Skeletal muscle tissue (tissue), 4 donors: ENCODE data around the gene PPARGC1A. TPM values are rescaled to one million over a fixed set of nuclear protein-coding genes. Genes with fewer than 3 reads are reported as not detected.

Source experiments
- H3K27ac ChIP-seq: one replicate; pipeline ENCODE4 v1.7.0; 2013; ENCODE audit warnings: mild to moderate bottlenecking, low read depth, low read length, inconsistent platforms
- H3K27me3 ChIP-seq, 3 donors: one replicate each; pipeline ENCODE4 v1.7.0; 2013; ENCODE audit warnings: low read length in 3 of 3; ENCODE audit not compliant: control insufficient read depth in 3 of 3, insufficient read depth in 3 of 3
- H3K36me3 ChIP-seq, 3 donors: one replicate each; pipeline ENCODE4 v1.7.0; 2013; ENCODE audit warnings: low read length in 3 of 3; ENCODE audit not compliant: control insufficient read depth in 3 of 3, insufficient read depth in 3 of 3
- H3K4me1 ChIP-seq, 3 donors: one replicate each; pipeline ENCODE4 v1.7.0; 2013; ENCODE audit warnings: low read length in 3 of 3, mild to moderate bottlenecking in 3 of 3; ENCODE audit not compliant: control insufficient read depth in 3 of 3, insufficient read depth in 3 of 3
- H3K4me3 ChIP-seq, 3 donors: one replicate each; pipeline ENCODE4 v1.7.0; 2013; ENCODE audit warnings: low read length in 3 of 3
- H3K9ac ChIP-seq, 3 donors: one replicate each; pipeline ENCODE4 v1.7.0; 2013; ENCODE audit warnings: low read length in 3 of 3, mild to moderate bottlenecking in 3 of 3, moderate library complexity in 2 of 3, low read depth in 1 of 3
- H3K9me3 ChIP-seq, 3 donors: one replicate each; pipeline ENCODE4 v1.7.0; 2013; ENCODE audit warnings: low read length in 3 of 3; ENCODE audit not compliant: control insufficient read depth in 3 of 3
- total RNA-seq: library from RNA; depleted of rRNA; stranded (reverse); fragments of >200 nt; gene quantifications from one replicate; pipeline ENCODE4 v1.2.3, GENCODE V29; 2014
- donor health status: Osteomylitis.

Gene PPARGC1A
- total RNA-seq, 1 donor from 2014 or later, result 12.5 TPM

- Histone ChIP-seq H3K27me3 (no peaks in the 10 kb centered on the region), H3K27ac (no peak overlapping the region), H3K4me3 (no peak overlapping the region), H3K9ac (no peak overlapping the region), H3K9me3 (no peaks in the 10 kb centered on the region), H3K36me3 (peaks cover 0 to 2% (median 0%) of the 10 kb centered on the region in 3 donors), H3K4me1 (peaks cover 31 to 52% (median 46%) of the 10 kb centered on the region in 3 donors)
Measured at GRCh38 chr4:23884741-23885140, 5.1 kb downstream of the PPARGC1A start.

GRCh38 chr4:23884261-23884660, 5.6 kb downstream of the PPARGC1A start:
- Histone ChIP-seq H3K27me3 (no peaks in the 10 kb centered on the region), H3K27ac (no peak overlapping the region), H3K4me3 (no peak overlapping the region), H3K4me1 (peaks cover 30 to 54% (median 49%) of the 10 kb centered on the region in 3 donors), H3K36me3 (peaks cover 0 to 2% (median 0%) of the 10 kb centered on the region in 3 donors), H3K9me3 (no peaks in the 10 kb centered on the region), H3K9ac (no peak overlapping the region)

- Histone ChIP-seq H3K27ac (peak overlapping the region; percentile 59), H3K4me1 (peaks cover 36 to 55% (median 53%) of the 10 kb centered on the region in 3 donors)
Measured at GRCh38 chr4:23882976-23883531, 6.8 kb downstream of the PPARGC1A start.

GRCh38 chr4:23881674-23882337, 8.0 kb downstream of the PPARGC1A start:
- peaks cover 41 to 60% (median 52%) of the 10 kb centered on the region in 3 donors for H3K4me1 ChIP-seq
- H3K4me3 ChIP-seq, result peak overlapping the region in 1 of 3 donors; percentile 1
- peak overlapping the region; percentile 40 for H3K27ac ChIP-seq

More at GRCh38 chr4:23882976-23883531, 6.8 kb downstream of the PPARGC1A start:
- Histone ChIP-seq H3K27me3 (no peaks in the 10 kb centered on the region), H3K4me3 (peak overlapping the region in 1 of 3 donors; percentile 0), H3K36me3 (peaks cover 0 to 2% (median 0%) of the 10 kb centered on the region in 3 donors), H3K9ac (no peak overlapping the region), H3K9me3 (no peaks in the 10 kb centered on the region)

GRCh38 chr4:23881052-23881501, 8.8 kb downstream of the PPARGC1A start:
- H3K9ac ChIP-seq, result peak overlapping the region in 2 of 3 donors; percentile 22 to 34
- no peak overlapping the region for H3K27ac ChIP-seq
- H3K4me3 ChIP-seq, result no peak overlapping the region
- H3K4me1 ChIP-seq, result peaks cover 38 to 62% (median 50%) of the 10 kb centered on the region in 3 donors
- H3K9me3 ChIP-seq, result no peaks in the 10 kb centered on the region
- no peaks in the 10 kb centered on the region for H3K27me3 ChIP-seq
- peaks cover 0 to 2% (median 0%) of the 10 kb centered on the region in 3 donors for H3K36me3 ChIP-seq

More at GRCh38 chr4:23881674-23882337, 8.0 kb downstream of the PPARGC1A start:
- Histone ChIP-seq H3K9me3 (no peaks in the 10 kb centered on the region), H3K36me3 (peaks cover 0 to 2% (median 0%) of the 10 kb centered on the region in 3 donors), H3K27me3 (no peaks in the 10 kb centered on the region), H3K9ac (peak overlapping the region in 2 of 3 donors; percentile 22 to 51)

GRCh38 chr4:23878912-23879732, 10.7 kb downstream of the PPARGC1A start:
- H3K9me3 ChIP-seq, result no peaks in the 10 kb centered on the region
- no peaks in the 10 kb centered on the region for H3K36me3 ChIP-seq
- no peak overlapping the region for H3K4me3 ChIP-seq
- H3K4me1 ChIP-seq, result peaks cover 49 to 68% (median 55%) of the 10 kb centered on the region in 3 donors
- H3K9ac ChIP-seq, result no peak overlapping the region
- H3K27ac ChIP-seq, result no peak overlapping the region
- no peaks in the 10 kb centered on the region for H3K27me3 ChIP-seq

GRCh38 chr4:23878246-23878891, 11.5 kb downstream of the PPARGC1A start:
- Histone ChIP-seq H3K36me3 (no peaks in the 10 kb centered on the region), H3K4me1 (peaks cover 45 to 75% (median 56%) of the 10 kb centered on the region in 3 donors), H3K27ac (peak overlapping the region; percentile 59), H3K4me3 (peak overlapping the region in 1 of 3 donors; percentile 22), H3K27me3 (no peaks in the 10 kb centered on the region), H3K9me3 (no peaks in the 10 kb centered on the region), H3K9ac (peak overlapping the region in 1 of 3 donors; percentile 32)

GRCh38 chr4:23877758-23878229, 12.1 kb downstream of the PPARGC1A start:
- peak overlapping the region in 1 of 3 donors; percentile 32 for H3K9ac ChIP-seq
- H3K27me3 ChIP-seq, result no peaks in the 10 kb centered on the region
- no peaks in the 10 kb centered on the region for H3K36me3 ChIP-seq
- peak overlapping the region; percentile 59 for H3K27ac ChIP-seq
- no peak overlapping the region for H3K4me3 ChIP-seq
- peaks cover 40 to 74% (median 51%) of the 10 kb centered on the region in 3 donors for H3K4me1 ChIP-seq
- H3K9me3 ChIP-seq, result no peaks in the 10 kb centered on the region

- Histone ChIP-seq H3K9me3 (no peaks in the 10 kb centered on the region), H3K4me3 (no peak overlapping the region), H3K36me3 (no peaks in the 10 kb centered on the region), H3K27me3 (no peaks in the 10 kb centered on the region), H3K27ac (no peak overlapping the region), H3K9ac (no peak overlapping the region), H3K4me1 (peaks cover 42 to 71% (median 51%) of the 10 kb centered on the region in 3 donors)
Measured at GRCh38 chr4:23876418-23877089, 13.3 kb downstream of the PPARGC1A start.
